Fibroblast of mammary gland (primary cell): ENCODE measurements around the gene CSF1R.
A peak's percentile ranks its signal among the peaks of the same experiment; 100 is the strongest.

Source experiments
- DNase-seq: peaks from one replicate; pipeline ENCODE4 v3.0.0-alpha.2; 2010; ENCODE audit warnings: low read depth
- H3K4me3 ChIP-seq: 2 replicates; pipeline ENCODE4 v1.5.1; 2011; ENCODE audit warnings: low read depth, mild to moderate bottlenecking, low read length, moderate library complexity; ENCODE audit not compliant: control insufficient read depth
- CTCF ChIP-seq: conservative IDR thresholded peaks from 2 replicates; pipeline ENCODE4 v1.5.1; 2011; ENCODE audit warnings: low read depth, low read length, inconsistent platforms; ENCODE audit not compliant: control insufficient read depth, insufficient read depth

The CSF1R gene

DNA sequence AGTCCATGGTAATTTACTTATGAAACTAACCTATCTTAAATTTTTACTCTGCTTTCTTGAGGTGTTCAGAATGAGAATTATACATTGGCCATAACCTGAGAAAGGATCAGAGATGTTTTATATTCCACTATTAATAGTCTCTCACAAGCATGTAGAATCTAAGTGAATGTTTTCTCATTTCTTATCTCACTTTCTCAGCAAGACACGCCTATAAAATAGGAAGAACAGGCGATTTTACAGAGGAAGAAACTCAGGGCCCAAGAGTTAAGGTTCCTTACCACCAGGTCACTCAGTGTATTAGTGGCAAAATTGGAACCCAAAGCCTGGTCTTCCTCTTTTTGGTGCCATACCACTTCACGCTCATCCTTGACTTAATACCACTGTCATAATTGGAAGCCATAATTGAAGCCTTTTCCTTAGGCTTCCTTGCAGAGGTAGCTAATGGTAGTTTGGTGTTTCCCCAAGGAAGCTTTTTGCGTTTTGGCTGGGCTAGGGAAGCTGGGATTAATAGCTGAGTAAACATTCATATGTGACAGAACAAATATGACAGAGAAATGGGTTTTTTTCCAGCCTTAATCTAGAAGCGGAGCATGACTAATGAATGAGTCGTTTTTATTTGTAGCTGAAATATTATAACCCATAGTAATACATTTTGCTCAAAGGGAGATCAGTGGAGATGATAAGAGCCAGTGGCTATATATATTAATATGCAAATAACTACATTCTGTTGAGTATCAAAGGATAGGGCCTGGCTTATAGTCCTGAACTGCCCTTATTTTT, 68.9 kb downstream of the CSF1R start:
- DNase-seq: peak; percentile 58
- no peak for TF ChIP-seq CTCF
- H3K4me3 ChIP-seq: no peak overlapping the region

- no peak for DNase-seq
- no peak overlapping the region for H3K4me3 ChIP-seq
- TF ChIP-seq CTCF: no peak
These were observed 69.8 kb downstream of the CSF1R start for GRCh38 chr5:150016537-150016936.

GRCh38 chr5:150015415-150015814, 70.9 kb downstream of the CSF1R start:
- no peak overlapping the region for H3K4me3 ChIP-seq
- no peak for TF ChIP-seq CTCF
- DNase-seq: no peak

DNA sequence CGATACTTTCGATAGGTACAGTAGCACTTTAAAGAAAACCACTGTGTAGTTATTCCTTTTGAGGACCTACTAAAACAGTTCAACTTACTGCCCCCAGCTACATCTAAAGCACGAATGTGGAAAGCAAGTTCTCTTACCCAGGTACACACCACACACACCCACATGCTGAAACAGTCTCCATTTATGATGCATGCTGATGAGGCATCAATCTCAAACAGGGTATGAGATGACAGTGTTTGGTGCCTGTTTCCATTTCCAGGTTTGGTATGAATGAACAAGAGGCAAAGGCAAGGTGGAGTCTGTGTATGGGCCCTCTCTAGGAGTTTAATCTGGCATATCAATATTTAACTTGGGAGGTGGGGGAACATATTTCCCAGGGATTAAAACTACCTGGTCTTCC, 71.9 kb downstream of the CSF1R start:
- DNase-seq: no peak
- no peak for TF ChIP-seq CTCF
- H3K4me3 ChIP-seq: no peak overlapping the region

DNA sequence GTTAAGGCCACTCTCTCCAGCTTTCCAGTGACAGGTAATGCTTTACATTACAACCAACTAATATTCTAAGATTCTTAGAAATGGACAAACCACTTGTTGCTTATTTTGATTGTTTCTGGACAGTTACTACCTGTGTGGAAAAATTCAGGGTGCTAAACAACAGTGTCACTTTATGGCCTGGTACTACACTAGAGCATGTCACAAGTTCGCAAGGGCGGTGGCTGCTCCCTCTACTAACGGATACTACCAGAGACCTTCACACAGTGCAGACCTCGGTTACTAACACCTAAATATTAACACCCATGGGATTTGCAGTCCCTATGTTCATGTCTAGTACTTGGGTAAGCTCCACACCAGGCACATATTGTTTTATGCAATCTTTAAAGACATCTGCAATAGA, 72.4 kb downstream of the CSF1R start:
- DNase-seq: no peak
- no peak for TF ChIP-seq CTCF
- H3K4me3 ChIP-seq: no peak overlapping the region

- no peak overlapping the region for H3K4me3 ChIP-seq
- peak; percentile 77 for DNase-seq
These were observed 76.5 kb downstream of the CSF1R start for GRCh38 chr5:150009671-150010387.

More at GRCh38 chr5:150009671-150010387, 76.5 kb downstream of the CSF1R start:
- no peak for TF ChIP-seq CTCF
